Measurements from ENCODE around the gene LTBP3. TPM values are rescaled to one million over a fixed set of nuclear protein-coding genes. Genes with fewer than 3 reads are reported as not detected.
A peak's percentile ranks its signal among the peaks of the same experiment; 100 is the strongest.

The LTBP3 gene
- total and polyA plus RNA-seq, 2 of the 13 experiments (the other 11 are each of a cell fraction or from before 2014, with no cell fraction given), result 12.2 to 68.1 TPM

DNA sequence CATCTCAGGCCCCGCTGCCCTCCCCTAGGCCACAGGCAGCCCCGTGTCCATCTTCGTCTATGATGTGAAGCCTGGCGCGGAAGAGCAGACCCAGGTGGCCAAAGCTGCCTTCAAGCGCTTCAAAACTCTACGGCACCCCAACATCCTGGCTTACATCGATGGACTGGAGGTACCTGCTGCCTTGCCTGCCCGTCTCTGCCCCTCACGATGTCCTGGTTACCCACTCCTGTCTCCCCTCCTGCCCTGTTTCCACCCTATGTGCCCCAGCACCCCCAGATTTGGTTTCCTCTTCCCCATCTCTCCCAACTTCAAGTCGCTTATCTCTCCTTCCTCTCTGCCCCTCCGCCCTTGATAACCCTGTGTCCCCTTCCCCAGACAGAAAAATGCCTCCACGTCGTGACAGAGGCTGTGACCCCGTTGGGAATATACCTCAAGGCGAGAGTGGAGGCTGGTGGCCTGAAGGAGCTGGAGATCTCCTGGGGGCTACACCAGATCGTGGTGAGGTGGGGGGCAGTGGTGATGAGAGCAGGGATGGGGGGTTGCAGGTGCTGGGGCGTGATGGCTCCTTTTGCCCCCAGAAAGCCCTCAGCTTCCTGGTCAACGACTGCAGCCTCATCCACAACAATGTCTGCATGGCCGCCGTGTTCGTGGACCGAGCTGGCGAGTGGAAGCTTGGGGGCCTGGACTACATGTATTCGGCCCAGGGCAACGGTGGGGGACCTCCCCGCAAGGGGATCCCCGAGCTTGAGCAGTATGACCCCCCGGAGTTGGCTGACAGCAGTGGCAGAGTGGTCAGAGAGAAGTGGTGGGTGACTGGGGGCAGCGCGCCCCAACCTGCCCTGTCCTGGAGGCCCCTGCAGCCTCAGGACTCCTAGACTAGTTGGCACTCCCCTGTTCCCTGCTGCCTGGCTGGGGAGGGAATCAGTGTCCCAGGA is 32.3 kb downstream of the LTBP3 start (continued):
- TF ChIP-seq XRCC5 (optimal IDR thresholded peaks at IDR 0.05; ENCODE audit: low read length), result no peak
- no peak for TF ChIP-seq RBAK (CRISPR knock-in tag; IDR thresholded peaks at IDR 0.05)
- TF ChIP-seq, protein P1, sequence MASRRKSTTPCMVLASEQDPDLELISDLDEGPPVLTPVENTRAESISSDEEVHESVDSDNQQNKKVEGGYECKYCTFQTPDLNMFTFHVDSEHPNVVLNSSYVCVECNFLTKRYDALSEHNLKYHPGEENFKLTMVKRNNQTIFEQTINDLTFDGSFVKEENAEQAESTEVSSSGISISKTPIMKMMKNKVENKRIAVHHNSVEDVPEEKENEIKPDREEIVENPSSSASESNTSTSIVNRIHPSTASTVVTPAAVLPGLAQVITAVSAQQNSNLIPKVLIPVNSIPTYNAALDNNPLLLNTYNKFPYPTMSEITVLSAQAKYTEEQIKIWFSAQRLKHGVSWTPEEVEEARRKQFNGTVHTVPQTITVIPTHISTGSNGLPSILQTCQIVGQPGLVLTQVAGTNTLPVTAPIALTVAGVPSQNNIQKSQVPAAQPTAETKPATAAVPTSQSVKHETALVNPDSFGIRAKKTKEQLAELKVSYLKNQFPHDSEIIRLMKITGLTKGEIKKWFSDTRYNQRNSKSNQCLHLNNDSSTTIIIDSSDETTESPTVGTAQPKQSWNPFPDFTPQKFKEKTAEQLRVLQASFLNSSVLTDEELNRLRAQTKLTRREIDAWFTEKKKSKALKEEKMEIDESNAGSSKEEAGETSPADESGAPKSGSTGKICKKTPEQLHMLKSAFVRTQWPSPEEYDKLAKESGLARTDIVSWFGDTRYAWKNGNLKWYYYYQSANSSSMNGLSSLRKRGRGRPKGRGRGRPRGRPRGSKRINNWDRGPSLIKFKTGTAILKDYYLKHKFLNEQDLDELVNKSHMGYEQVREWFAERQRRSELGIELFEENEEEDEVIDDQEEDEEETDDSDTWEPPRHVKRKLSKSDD (CRISPR knock-in tag; IDR thresholded peaks at IDR 0.05; ENCODE audit: low read depth), result no peak
- TF ChIP-seq PAF1 (CRISPR knock-in tag; IDR thresholded peaks at IDR 0.05), result no peak
- TF ChIP-seq NCOA2 (CRISPR knock-in tag; IDR thresholded peaks at IDR 0.05), result no peak
- no peak for TF ChIP-seq KDM6A (CRISPR knock-in tag; IDR thresholded peaks at IDR 0.05; ENCODE audit: low read depth)
- TF ChIP-seq SYNCRIP (IDR thresholded peaks at IDR 0.05; ENCODE audit: insufficient read depth, low read depth, low read length), result no peak
- TF ChIP-seq TCF7 (IDR thresholded peaks at IDR 0.05; ENCODE audit: low read depth), result no peak
- no peak for TF ChIP-seq ZNF451 (CRISPR knock-in tag; IDR thresholded peaks at IDR 0.05)
- TF ChIP-seq, protein P2, sequence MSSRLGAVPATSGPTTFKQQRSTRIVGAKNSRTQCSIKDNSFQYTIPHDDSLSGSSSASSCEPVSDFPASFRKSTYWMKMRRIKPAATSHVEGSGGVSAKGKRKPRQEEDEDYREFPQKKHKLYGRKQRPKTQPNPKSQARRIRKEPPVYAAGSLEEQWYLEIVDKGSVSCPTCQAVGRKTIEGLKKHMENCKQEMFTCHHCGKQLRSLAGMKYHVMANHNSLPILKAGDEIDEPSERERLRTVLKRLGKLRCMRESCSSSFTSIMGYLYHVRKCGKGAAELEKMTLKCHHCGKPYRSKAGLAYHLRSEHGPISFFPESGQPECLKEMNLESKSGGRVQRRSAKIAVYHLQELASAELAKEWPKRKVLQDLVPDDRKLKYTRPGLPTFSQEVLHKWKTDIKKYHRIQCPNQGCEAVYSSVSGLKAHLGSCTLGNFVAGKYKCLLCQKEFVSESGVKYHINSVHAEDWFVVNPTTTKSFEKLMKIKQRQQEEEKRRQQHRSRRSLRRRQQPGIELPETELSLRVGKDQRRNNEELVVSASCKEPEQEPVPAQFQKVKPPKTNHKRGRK (CRISPR knock-in tag; IDR thresholded peaks at IDR 0.05), result 0 out of 2 replicates have a peak, but pooled peaks have one; percentile 41
- TF ChIP-seq SIX1 (CRISPR knock-in tag; IDR thresholded peaks at IDR 0.05; ENCODE audit: borderline replicate concordance), result no peak
- TF ChIP-seq, protein P3, sequence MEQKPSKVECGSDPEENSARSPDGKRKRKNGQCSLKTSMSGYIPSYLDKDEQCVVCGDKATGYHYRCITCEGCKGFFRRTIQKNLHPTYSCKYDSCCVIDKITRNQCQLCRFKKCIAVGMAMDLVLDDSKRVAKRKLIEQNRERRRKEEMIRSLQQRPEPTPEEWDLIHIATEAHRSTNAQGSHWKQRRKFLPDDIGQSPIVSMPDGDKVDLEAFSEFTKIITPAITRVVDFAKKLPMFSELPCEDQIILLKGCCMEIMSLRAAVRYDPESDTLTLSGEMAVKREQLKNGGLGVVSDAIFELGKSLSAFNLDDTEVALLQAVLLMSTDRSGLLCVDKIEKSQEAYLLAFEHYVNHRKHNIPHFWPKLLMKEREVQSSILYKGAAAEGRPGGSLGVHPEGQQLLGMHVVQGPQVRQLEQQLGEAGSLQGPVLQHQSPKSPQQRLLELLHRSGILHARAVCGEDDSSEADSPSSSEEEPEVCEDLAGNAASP (CRISPR knock-in tag; IDR thresholded peaks at IDR 0.05; ENCODE audit: borderline replicate concordance), result no peak
- no peak for TF ChIP-seq HDAC2 (CRISPR knock-in tag; IDR thresholded peaks at IDR 0.05)
- TF ChIP-seq ARNT (IDR thresholded peaks at IDR 0.05), result no peak
- TF ChIP-seq ZNF333 (CRISPR knock-in tag; IDR thresholded peaks at IDR 0.05; ENCODE audit: borderline replicate concordance), result no peak
- TF ChIP-seq ZSCAN30 (CRISPR knock-in tag; IDR thresholded peaks at IDR 0.05), result no peak
- no peak for TF ChIP-seq CREB3 (CRISPR knock-in tag; IDR thresholded peaks at IDR 0.05)
- TF ChIP-seq FOSL2 (CRISPR knock-in tag; IDR thresholded peaks at IDR 0.05), result no peak
- no peak for TF ChIP-seq RAD51 (IDR thresholded peaks at IDR 0.05; ENCODE audit: borderline replicate concordance)
- TF ChIP-seq U2AF2 (IDR thresholded peaks at IDR 0.05; ENCODE audit: low read depth, low read length), result no peak
- no peak for TF ChIP-seq ZNF468 (CRISPR knock-in tag; IDR thresholded peaks at IDR 0.05)
- TF ChIP-seq CSRNP2 (CRISPR knock-in tag; conservative IDR thresholded peaks at IDR 0.05; ENCODE audit: low read depth), result no peak
- no peak for TF ChIP-seq ZNF432 (CRISPR knock-in tag; IDR thresholded peaks at IDR 0.05; ENCODE audit: borderline replicate concordance)
